CD4-positive, alpha-beta T cell treated with Interleukin-4 for 1 hour (primary cell): ENCODE data around the gene NUDT19.
"Not testable (repeated sequence)": the region's sequence is repeated elsewhere in the genome, so short reads cannot be mapped to it uniquely, and the experiment has no call there.

Experiments used
- DNase-seq, 2 donors: peaks; one replicate each; pipeline ENCODE4 v3.0.0-alpha.2; 2020 to 2022

Gene NUDT19

GRCh38 chr19:32675720-32676185 lies 15.9 kb upstream of the NUDT19 start, which contains the start of gene RGS9BP:
TSS of gene RGS9BP (plus strand) at chr19:32675848. CDS start at chr19:32676264, 416 bp downstream.
- peak; percentile 70 to 77 for DNase-seq

DNA sequence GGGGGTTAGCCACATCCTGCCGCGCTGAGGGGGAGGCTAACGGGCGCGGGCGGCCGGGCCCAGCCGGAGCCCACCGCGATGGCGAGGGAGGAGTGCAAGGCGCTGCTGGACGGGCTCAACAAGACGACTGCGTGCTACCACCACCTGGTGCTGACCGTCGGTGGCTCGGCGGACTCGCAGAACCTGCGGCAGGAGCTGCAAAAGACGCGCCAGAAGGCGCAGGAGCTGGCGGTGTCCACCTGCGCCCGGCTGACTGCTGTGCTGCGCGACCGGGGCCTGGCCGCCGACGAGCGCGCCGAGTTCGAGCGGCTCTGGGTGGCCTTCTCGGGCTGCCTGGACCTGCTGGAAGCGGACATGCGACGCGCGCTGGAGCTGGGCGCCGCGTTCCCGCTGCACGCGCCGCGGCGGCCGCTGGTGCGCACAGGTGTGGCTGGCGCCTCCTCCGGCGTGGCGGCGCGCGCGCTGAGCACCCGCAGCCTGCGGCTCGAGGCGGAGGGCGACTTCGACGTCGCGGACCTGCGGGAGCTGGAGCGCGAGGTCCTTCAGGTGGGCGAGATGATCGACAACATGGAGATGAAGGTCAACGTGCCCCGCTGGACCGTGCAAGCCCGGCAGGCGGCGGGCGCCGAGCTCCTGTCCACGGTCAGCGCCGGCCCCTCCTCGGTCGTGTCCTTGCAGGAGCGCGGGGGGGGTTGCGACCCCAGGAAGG lies 15.3 kb upstream of the NUDT19 start:
- DNase-seq: peak in 1 of 2 donors; percentile 25

DNA sequence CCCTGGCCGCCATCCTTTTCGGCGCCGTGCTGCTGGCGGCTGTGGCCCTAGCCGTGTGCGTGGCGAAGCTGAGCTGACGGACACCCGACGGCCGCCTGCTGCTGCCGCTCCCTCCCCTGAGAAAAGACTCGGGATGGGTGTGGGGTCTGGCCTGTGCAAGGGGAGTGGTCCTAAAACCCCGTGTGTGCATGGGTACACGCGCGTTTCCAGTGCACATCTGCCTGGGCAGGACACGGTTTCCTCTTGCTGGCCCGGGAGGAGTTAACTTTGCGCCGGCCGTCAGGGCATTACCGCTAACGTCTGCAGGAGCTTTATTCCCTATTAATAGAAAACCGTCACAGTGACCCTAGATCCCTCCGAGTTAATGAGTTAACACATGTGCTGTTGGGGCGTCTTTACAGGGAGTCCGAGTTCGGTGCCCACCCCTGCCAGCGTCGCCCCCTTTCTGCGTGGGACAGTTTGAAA lies 14.7 kb upstream of the NUDT19 start:
- no peak for DNase-seq

DNA sequence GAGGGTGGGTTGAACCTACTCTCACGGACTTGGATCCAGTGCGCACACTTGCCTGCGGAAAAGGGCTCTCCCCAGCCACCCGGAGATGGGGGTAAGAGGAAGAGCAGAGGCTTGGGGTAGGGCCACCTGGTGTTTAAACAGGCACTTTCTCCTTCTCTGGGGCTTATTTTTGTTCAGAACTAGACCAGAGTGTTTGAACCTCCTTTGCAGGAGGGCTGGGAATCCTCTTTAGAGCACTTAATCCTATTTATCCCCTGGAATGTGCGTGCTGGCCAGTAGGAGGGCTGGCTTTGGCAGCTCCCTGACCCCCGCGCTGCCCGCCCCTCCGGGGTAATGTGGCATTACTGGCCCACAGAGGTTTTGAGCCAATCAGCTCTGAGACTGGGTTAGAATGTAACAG lies 14.0 kb upstream of the NUDT19 start:
- DNase-seq: no peak

- DNase-seq: no peak
Observed at GRCh38 chr19:32680986-32681385, 10.6 kb upstream of the NUDT19 start.

DNA sequence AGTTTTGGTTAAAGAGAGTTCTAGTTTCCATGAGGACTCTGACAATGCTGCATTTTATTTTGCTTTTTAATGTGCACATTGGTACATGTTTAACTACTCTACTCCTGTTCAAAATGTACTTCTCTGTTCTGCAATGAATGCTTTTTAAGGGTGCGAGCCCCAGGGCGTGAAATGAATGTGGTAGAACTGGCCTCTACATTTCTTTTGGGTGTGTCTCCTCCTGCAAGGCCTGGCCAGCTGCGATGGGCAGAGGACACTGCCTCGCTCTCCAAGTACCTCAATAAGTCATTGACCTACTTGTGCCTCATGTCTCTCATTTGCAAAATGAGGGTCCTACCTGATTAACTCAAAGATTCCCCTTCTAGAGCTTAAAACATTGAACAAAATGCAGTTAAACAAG lies 9.3 kb upstream of the NUDT19 start:
- no peak for DNase-seq

DNA sequence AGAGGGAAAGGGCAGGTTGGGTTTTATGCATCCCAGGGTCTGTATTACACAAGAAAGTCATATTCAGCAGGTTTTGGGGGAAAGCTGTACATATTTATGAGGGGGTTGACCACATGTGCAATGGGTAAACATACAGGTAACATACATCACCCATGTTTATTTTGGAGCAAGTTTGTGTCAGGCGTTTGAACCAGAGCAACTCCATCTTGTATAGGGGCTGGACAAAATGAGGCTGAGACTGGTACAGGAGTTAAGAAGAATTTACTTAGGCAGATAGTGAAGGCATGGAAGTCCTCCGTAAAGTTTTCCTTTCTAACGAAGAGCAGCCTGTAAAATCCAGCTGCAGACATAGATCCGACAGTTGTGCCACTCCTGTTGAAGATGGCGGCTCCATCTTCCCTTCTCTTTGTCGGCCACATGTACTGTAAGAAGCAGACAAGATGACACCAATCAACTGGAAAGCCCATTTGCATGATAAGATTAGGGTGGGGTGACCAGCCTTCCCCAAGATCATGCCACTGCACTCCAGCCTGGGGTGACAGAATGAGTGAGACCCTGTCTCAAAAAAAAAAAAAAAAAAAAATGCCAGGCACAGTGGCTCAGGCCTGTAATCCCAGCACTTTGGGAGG lies 4.7 kb upstream of the NUDT19 start:
- no peak for DNase-seq

DNA sequence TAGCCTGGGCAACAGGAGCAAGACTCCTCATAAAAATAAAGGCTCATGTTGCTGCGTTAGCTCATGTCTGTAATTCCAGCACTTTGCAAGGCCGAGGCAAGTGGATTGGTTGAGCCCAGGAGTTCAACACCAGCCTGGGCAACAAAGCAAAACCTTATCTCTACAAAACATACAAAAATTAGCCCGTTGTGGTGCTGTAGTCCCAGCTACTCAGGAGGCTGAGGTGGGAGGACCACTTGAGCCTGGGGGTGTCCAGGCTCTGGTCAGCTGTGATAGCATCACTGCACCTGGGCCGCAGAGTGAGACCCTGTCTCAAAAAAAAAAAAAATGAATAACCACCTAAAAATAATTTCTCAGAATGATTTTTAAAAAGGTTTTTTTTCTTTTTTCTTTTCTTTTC lies 3.9 kb upstream of the NUDT19 start:
- DNase-seq: no peak

DNA sequence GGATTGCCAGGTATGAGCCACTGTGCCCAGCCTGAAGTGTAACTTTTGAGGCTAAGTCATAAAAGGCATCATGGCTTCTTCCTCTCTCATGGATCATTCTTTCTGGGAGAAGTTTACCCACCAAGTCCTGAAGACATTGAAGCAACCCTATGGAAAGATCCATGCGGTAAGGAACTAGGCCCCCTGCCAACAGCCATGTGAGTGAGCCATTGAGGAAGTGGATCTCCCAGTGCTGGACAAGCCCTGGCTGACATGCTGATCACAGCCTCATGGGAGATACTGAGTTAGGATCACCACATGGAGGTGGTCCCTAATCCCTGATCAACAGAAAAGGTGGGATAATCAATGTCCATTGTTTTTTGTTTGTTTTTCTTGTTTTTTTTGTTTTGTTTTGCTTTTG lies 3.3 kb upstream of the NUDT19 start:
- DNase-seq: no peak

- peak; percentile 54 to 59 for DNase-seq
Observed at GRCh38 chr19:32691952-32692726, 518 bp downstream of the NUDT19 start.

GRCh38 chr19:32692727-32693061 lies 1.1 kb downstream of the NUDT19 start:
- no peak for DNase-seq

- peak; percentile 58 to 63 for DNase-seq
Observed at GRCh38 chr19:32693151-32694108, 1.8 kb downstream of the NUDT19 start.

- DNase-seq: not testable (repeated sequence)
Observed at GRCh38 chr19:32694316-32694715, 2.7 kb downstream of the NUDT19 start.

DNA sequence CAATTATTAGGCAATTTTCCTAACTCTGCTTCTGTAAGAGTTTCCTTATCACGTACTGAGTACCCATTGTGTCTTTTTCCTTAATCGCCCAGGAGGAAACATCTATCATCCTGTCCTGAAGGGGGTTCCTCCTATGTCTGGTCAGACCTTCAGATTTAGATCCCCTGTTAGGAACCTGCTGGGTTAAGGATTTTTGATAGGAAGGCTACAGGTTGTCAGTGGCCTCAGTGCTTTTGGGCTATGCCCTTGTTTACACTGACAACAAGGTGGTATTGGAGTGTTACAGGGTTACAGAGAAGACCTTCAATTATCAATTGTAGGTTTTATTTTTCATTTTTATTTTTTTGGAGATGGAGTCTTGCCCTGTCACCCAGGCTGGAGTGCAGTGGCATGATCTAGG lies 3.2 kb downstream of the NUDT19 start:
- DNase-seq: not testable (repeated sequence)

DNA sequence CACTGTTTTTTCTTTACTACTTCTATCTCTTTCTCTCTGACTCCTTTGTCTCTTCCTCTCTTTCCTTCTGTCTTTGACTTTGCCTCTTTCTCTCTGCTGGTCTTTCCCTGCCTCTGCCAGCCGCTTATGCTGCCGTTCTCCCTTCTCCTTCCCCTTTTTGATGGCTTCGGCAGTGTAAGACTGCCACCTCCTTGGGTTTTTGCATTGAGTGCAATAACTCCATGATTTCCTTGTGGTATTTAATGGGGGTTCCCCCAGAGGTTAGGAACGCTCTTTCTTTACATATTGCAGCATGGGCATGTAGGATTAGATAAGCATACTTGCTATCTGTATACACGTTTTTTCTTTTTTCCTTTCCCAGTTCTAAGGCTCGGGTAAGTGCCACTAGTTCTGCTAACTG lies 3.9 kb downstream of the NUDT19 start:
- not testable (repeated sequence) for DNase-seq

GRCh38 chr19:32696771-32697170 lies 5.2 kb downstream of the NUDT19 start:
- peak in 1 of 2 donors; percentile 21 for DNase-seq

GRCh38 chr19:32700129-32700528 lies 8.5 kb downstream of the NUDT19 start:
- DNase-seq: not testable (repeated sequence)

- no peak for DNase-seq
Observed at GRCh38 chr19:32702010-32702409, 10.4 kb downstream of the NUDT19 start.

DNA sequence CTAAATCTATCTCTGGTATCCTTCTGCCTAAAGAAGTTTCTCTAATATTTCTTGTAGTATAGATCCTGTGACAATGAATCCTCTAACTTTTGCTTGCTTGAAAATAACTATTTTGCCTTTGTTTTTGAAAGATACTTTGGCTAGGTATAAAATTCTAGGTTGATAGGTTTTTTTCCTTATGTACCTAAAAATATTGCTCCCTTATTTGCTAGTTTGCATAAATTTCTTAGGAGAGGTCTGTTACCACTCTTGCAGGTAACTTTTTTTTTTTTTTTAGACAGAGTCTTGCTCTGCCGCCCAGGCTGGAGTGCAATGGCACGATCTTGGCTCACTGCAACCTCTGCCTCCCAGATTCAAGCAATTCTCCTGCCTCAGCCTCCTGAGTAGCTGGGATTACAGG lies 12.4 kb downstream of the NUDT19 start:
- not testable (repeated sequence) for DNase-seq

- peak in 1 of 2 donors; percentile 9 for DNase-seq
Observed at GRCh38 chr19:32708457-32708856, 16.8 kb downstream of the NUDT19 start.

GRCh38 chr19:32709032-32709431 lies 17.4 kb downstream of the NUDT19 start:
- no peak for DNase-seq

DNA sequence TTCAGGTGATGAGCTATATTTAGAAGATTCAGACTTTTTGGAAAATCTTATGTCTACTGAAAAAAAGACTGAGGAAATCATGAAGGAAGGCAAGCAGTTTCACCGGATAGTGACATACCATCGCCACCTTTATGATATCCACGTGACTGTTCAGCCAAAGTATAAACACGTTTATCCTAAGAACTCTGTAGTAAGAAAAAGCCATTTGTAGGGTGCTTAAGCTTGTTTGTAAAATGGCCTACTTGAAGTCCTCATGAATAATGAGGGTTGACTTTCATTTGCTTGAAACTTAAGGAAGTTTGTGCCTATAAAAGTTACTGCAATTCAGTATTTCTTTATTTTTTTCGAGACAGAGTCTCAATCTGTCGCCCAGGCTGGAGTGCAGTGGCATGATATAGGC lies 20.1 kb downstream of the NUDT19 start:
- no peak for DNase-seq
